Liver (tissue), 9 donors: Measurements from ENCODE around the gene MMP23B. TPM values are rescaled to one million over a fixed set of nuclear protein-coding genes. Genes with fewer than 3 reads are reported as not detected.

ENCODE experiments used
- DNase-seq: peaks from one replicate; pipeline ENCODE4 v3.0.0-alpha.2; 2017; ENCODE audit warnings: low spot score
- H3K27ac ChIP-seq, 2 donors: one replicate each; pipeline ENCODE4 v1.7.0; 2013; ENCODE audit warnings: inconsistent platforms in 2 of 2, low read length in 2 of 2, control low read depth in 1 of 2, low read depth in 1 of 2, mild to moderate bottlenecking in 1 of 2
- H3K27me3 ChIP-seq, 4 donors: one replicate each; pipeline versions ENCODE4 v1.6.1 to v1.7.0; 2013; ENCODE audit warnings: low read length in 3 of 4, inconsistent platforms in 1 of 4, mild to moderate bottlenecking in 1 of 4, moderate library complexity in 1 of 4; ENCODE audit not compliant: control insufficient read depth in 4 of 4, insufficient read depth in 4 of 4
- H3K36me3 ChIP-seq, 4 donors: one replicate each; pipeline versions ENCODE4 v1.6.1 to v1.7.0; 2013; ENCODE audit warnings: low read length in 3 of 4, mild to moderate bottlenecking in 3 of 4, low read depth in 1 of 4, moderate library complexity in 1 of 4; ENCODE audit not compliant: control insufficient read depth in 4 of 4, insufficient read depth in 3 of 4
- H3K4me1 ChIP-seq, 4 donors: one replicate each; pipeline versions ENCODE4 v1.6.1 to v1.7.0; 2013; ENCODE audit warnings: low read length in 3 of 4, mild to moderate bottlenecking in 3 of 4, moderate library complexity in 1 of 4; ENCODE audit not compliant: control insufficient read depth in 4 of 4, insufficient read depth in 4 of 4
- H3K4me3 ChIP-seq, 3 donors: one replicate each; pipeline versions ENCODE4 v1.6.1 to v1.7.0; 2013; ENCODE audit warnings: low read length in 3 of 3, control low read depth in 1 of 3, low read depth in 1 of 3, mild to moderate bottlenecking in 1 of 3
- H3K9ac ChIP-seq, 2 donors: one replicate each; pipeline ENCODE4 v1.7.0; 2013; ENCODE audit warnings: low read length in 2 of 2, mild to moderate bottlenecking in 2 of 2, moderate library complexity in 2 of 2, control low read depth in 1 of 2, low read depth in 1 of 2
- H3K9me3 ChIP-seq, 4 donors: one replicate each; pipeline versions ENCODE4 v1.6.1 to v1.7.0; 2013; ENCODE audit warnings: low read length in 3 of 4; ENCODE audit not compliant: control insufficient read depth in 4 of 4
- CTCF ChIP-seq: fragments of 150-350 bp; IDR thresholded peaks from 2 replicates; pipeline ENCODE4 v1.5.1; 2017; ENCODE audit warnings: improper control_type of control experiment, low read depth, low read length; ENCODE audit not compliant: missing input control
- EGR1 ChIP-seq, 2 donors: IDR thresholded peaks; 2 replicates each; pipeline ENCODE4 v1.6.1; 2016 to 2018; ENCODE audit warnings: antibody characterized with exemption in 2 of 2, low read depth in 2 of 2
- FOXA1 ChIP-seq: IDR thresholded peaks from 2 replicates; pipeline ENCODE4 v1.6.1; 2016; ENCODE audit warnings: antibody characterized with exemption
- FOXA2 ChIP-seq: IDR thresholded peaks from 2 replicates; pipeline ENCODE4 v1.6.1; 2016; ENCODE audit warnings: antibody characterized with exemption
- GABPA ChIP-seq, 2 donors: IDR thresholded peaks in 1 of 2; conservative IDR thresholded peaks in 1 of 2; 2 replicates each; pipeline ENCODE4 v1.6.1; 2016; ENCODE audit warnings: antibody characterized with exemption in 2 of 2, mild to moderate bottlenecking in 1 of 2, moderate library complexity in 1 of 2
- HNF4A ChIP-seq, 2 donors: conservative IDR thresholded peaks; 2 replicates each; pipeline ENCODE4 v1.6.1; 2016; ENCODE audit warnings: antibody characterized with exemption in 2 of 2, mild to moderate bottlenecking in 2 of 2
- HNF4G ChIP-seq: IDR thresholded peaks from 2 replicates; pipeline ENCODE4 v1.6.1; 2016; ENCODE audit warnings: antibody characterized with exemption
- JUND ChIP-seq, 2 donors: IDR thresholded peaks; 2 replicates each; pipeline ENCODE4 v1.6.1; 2016; ENCODE audit warnings: antibody characterized with exemption in 2 of 2
- MAX ChIP-seq: IDR thresholded peaks from 2 replicates; pipeline ENCODE4 v1.6.1; 2016; ENCODE audit warnings: antibody characterized with exemption
- NR2F2 ChIP-seq: IDR thresholded peaks from 2 replicates; pipeline ENCODE4 v1.6.1; 2016; ENCODE audit warnings: antibody characterized with exemption
- RAD21 ChIP-seq, 2 donors: IDR thresholded peaks; 2 replicates each; pipeline ENCODE4 v1.6.1; 2016; ENCODE audit warnings: antibody characterized with exemption in 2 of 2, mild to moderate bottlenecking in 2 of 2
- REST ChIP-seq: IDR thresholded peaks from 2 replicates; pipeline ENCODE4 v1.6.1; 2016; ENCODE audit warnings: antibody characterized with exemption, mild to moderate bottlenecking
- RXRA ChIP-seq, 2 donors: IDR thresholded peaks; 2 replicates each; pipeline ENCODE4 v1.6.1; 2017 to 2018; ENCODE audit warnings: antibody characterized with exemption in 2 of 2, mild to moderate bottlenecking in 1 of 2
- SP1 ChIP-seq: IDR thresholded peaks from 2 replicates; pipeline ENCODE4 v1.6.1; 2018; ENCODE audit warnings: antibody characterized with exemption, mild to moderate bottlenecking
- TAF1 ChIP-seq: conservative IDR thresholded peaks from 2 replicates; pipeline ENCODE4 v1.6.1; 2016; ENCODE audit warnings: antibody characterized with exemption, mild to moderate bottlenecking
- YY1 ChIP-seq: IDR thresholded peaks from 2 replicates; pipeline ENCODE4 v1.6.1; 2016; ENCODE audit warnings: antibody characterized with exemption, mild to moderate bottlenecking
- ZBTB33 ChIP-seq: IDR thresholded peaks from 2 replicates; pipeline ENCODE4 v1.6.1; 2016; ENCODE audit warnings: antibody characterized with exemption
- WGBS: extraction: QIAGEN DNeasy Blood & Tissue Kit; methylation state at CpG from one replicate; pipeline ENCODE4 v1.1.7; 2013; 5-methylcytosine and 5-hydroxymethylcytosine counted together
- polyA plus RNA-seq, 2 donors: library from polyadenylated mRNA; stranded (reverse) in 1 of 2; unstranded in 1 of 2; fragments of 200-250 nt in 1 of 2; fragments of >200 nt in 1 of 2; fragmentation: Nextera tagmentation in 1 of 2; extraction: Ambion mirVana in 1 of 2; gene quantifications; one replicate each; pipeline versions ENCODE4 v1.2.1 to v1.2.3, GENCODE V29; 2013 to 2015
- total RNA-seq, 2 donors: library from RNA; depleted of rRNA; stranded (reverse); fragments of >200 nt; gene quantifications; one replicate each; pipeline ENCODE4 v1.2.3, GENCODE V29; 2014
- TF ChIP-seq, protein P1 (sequence below): IDR thresholded peaks from 2 replicates; pipeline ENCODE4 v1.6.1; 2016; ENCODE audit warnings: antibody characterized with exemption
- donor health status: healthy.
- donor health status: healthy.
- donor health status: healthy.
- donor health status: healthy.
- donor health status: healthy.

MMP23B gene
- total and polyA plus RNA-seq, 4 donors, result 0.92 to 4.2 (median 1.5) TPM

- no peaks in the 10 kb centered on the region for H3K9me3 ChIP-seq
- 90% methylated on average over 25 of the region's 25 CpGs for WGBS
- H3K27ac ChIP-seq, result no peak overlapping the region
- TF ChIP-seq CTCF (peak; percentile 9), FOXA1 (no peak), YY1 (no peak), RAD21 (IDR thresholded peaks at IDR 0.05) (peak in 1 of 2 donors; percentile 25)
- H3K27me3 ChIP-seq, result no peaks in the 10 kb centered on the region
- no peak overlapping the region for H3K9ac ChIP-seq
- no peaks in the 10 kb centered on the region for H3K4me1 ChIP-seq
- peaks cover 10 to 33% (median 19%) of the 10 kb centered on the region in 4 donors for H3K36me3 ChIP-seq
- peak; percentile 54 for DNase-seq
- no peak overlapping the region for H3K4me3 ChIP-seq
Observed at GRCh38 chr1:1665815-1666251, 33.9 kb downstream of the MMP23B start.

DNA sequence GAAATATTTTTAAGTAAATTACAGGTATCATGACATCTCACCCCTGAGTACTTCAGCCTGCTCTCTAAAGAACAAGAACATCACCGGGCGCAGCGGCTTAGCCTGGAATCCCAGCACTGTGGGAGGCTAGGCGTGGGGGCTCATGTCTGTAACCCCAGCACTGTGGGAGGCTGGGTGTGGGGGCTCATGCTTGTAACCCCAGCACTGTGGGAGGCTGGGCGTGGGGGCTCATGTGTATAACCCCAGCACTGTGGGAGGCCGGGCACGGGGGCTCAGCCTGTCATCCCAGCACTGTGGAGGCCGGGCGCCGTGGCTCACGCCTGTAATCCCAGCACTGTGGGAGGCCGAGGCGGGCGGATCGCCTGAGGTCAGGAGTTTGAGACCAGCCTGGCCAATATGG is 34.6 kb downstream of the MMP23B start:
- no peak for TF ChIP-seq YY1
- TF ChIP-seq RXRA (IDR thresholded peaks at IDR 0.05), result no peak
- TF ChIP-seq EGR1 (IDR thresholded peaks at IDR 0.05; ENCODE audit: low read depth in 2 of 2), result no peak
- TF ChIP-seq JUND (IDR thresholded peaks at IDR 0.05), result no peak
- TF ChIP-seq FOXA1, result no peak
- TF ChIP-seq RAD21 (IDR thresholded peaks at IDR 0.05), result no peak
- TF ChIP-seq TAF1, result no peak
- no peak for TF ChIP-seq GABPA (IDR thresholded peaks at IDR 0.05 in 1 of 2, conservative IDR thresholded peaks at IDR 0.05 in 1 of 2)
- TF ChIP-seq ZBTB33, result no peak
- no peak for TF ChIP-seq CTCF
- TF ChIP-seq MAX, result no peak
- TF ChIP-seq SP1, result no peak
- no peak for TF ChIP-seq HNF4G
- no peak for TF ChIP-seq HNF4A (conservative IDR thresholded peaks at IDR 0.05)
- TF ChIP-seq, protein P1, sequence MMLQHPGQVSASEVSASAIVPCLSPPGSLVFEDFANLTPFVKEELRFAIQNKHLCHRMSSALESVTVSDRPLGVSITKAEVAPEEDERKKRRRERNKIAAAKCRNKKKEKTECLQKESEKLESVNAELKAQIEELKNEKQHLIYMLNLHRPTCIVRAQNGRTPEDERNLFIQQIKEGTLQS, result no peak
- TF ChIP-seq FOXA2, result no peak
- no peak for TF ChIP-seq REST
- no peak for TF ChIP-seq NR2F2
- no peak overlapping the region for H3K27ac ChIP-seq
- H3K4me3 ChIP-seq, result no peak overlapping the region
- DNase-seq, result no peak
- H3K27me3 ChIP-seq, result no peaks in the 10 kb centered on the region
- H3K36me3 ChIP-seq, result peaks cover 10 to 40% (median 24%) of the 10 kb centered on the region in 4 donors
- H3K9ac ChIP-seq, result no peak overlapping the region
- H3K4me1 ChIP-seq, result no peaks in the 10 kb centered on the region
- no peaks in the 10 kb centered on the region for H3K9me3 ChIP-seq
- 96% methylated on average over 15 of the region's 15 CpGs for WGBS
